ENCODE data around the gene GALNT17.

GALNT17 gene

GRCh38 chr7:71611986-71612385 lies 480.0 kb downstream of the GALNT17 start:
- TF ChIP-seq CTCF (IDR thresholded peaks at IDR 0.05; ENCODE audit: extremely low read depth, missing control alignments): no peak
- no peak for DNase-seq (ENCODE audit: low spot score)

- no peak for TF ChIP-seq CTCF (IDR thresholded peaks at IDR 0.05; ENCODE audit: extremely low read depth, missing control alignments)
- DNase-seq (ENCODE audit: low spot score): no peak
These were observed 481.0 kb downstream of the GALNT17 start for GRCh38 chr7:71612911-71613310.

- no peak for DNase-seq (ENCODE audit: low spot score)
- no peak for TF ChIP-seq CTCF (IDR thresholded peaks at IDR 0.05; ENCODE audit: extremely low read depth, missing control alignments)
These were observed 481.4 kb downstream of the GALNT17 start for GRCh38 chr7:71613313-71613712.

GRCh38 chr7:71615017-71615416 lies 483.1 kb downstream of the GALNT17 start:
- no peak for TF ChIP-seq CTCF (IDR thresholded peaks at IDR 0.05; ENCODE audit: extremely low read depth, missing control alignments)
- DNase-seq (ENCODE audit: low spot score): no peak

GRCh38 chr7:71616217-71616616 lies 484.3 kb downstream of the GALNT17 start:
- DNase-seq (ENCODE audit: low spot score): no peak
- TF ChIP-seq CTCF (IDR thresholded peaks at IDR 0.05; ENCODE audit: extremely low read depth, missing control alignments): no peak

- no peak for DNase-seq (ENCODE audit: low spot score)
- no peak for TF ChIP-seq CTCF (IDR thresholded peaks at IDR 0.05; ENCODE audit: extremely low read depth, missing control alignments)
These were observed 486.3 kb downstream of the GALNT17 start for GRCh38 chr7:71618278-71618677.

GRCh38 chr7:71625545-71625944 lies 493.6 kb downstream of the GALNT17 start:
- DNase-seq (ENCODE audit: low spot score): no peak
- TF ChIP-seq CTCF (IDR thresholded peaks at IDR 0.05; ENCODE audit: extremely low read depth, missing control alignments): no peak

All from GM20000 (cell line).